Right renal pelvis (tissue), 4 donors: ENCODE measurements around the gene ZNF774. TPM values are rescaled to one million over a fixed set of nuclear protein-coding genes. Genes with fewer than 3 reads are reported as not detected.

Source experiments
- polyA plus RNA-seq, 4 donors: library from polyadenylated mRNA; unstranded; fragments of 120-200 nt; gene quantifications; one replicate each; pipeline ENCODE4 v1.2.1, GENCODE V29; 2013; ENCODE audit not compliant: insufficient read length in 4 of 4

Gene ZNF774
- polyA plus RNA-seq, 4 donors: 4.1 to 5.3 (median 4.2) TPM

Other genes starting within 250 kb of the ZNF774 start
- gene IDH2, start 249.8 kb upstream of the ZNF774 start, polyA plus RNA-seq: 100 to 1,000 TPM; 194 to 243 (median 217) TPM
- gene SEMA4B, start 151.0 kb upstream of the ZNF774 start, polyA plus RNA-seq: 10 to 100 TPM; 38.0 to 44.3 (median 38.6) TPM
- gene CIB1, start 118.3 kb upstream of the ZNF774 start, polyA plus RNA-seq: 10 to 100 TPM; 49.9 to 63.9 (median 56.0) TPM
- gene GDPGP1, start 118.1 kb upstream of the ZNF774 start, polyA plus RNA-seq: 1 to 10 TPM; 3.2 to 4.5 (median 4.1) TPM
- gene TTLL13, start 102.7 kb upstream of the ZNF774 start, polyA plus RNA-seq: under 1 TPM in 3 of 4 donors, not detected in 1; 0.10 to 0.19 (median 0.15) TPM
- gene NGRN, start 86.6 kb upstream of the ZNF774 start, polyA plus RNA-seq: 100 to 1,000 TPM; 116 to 129 (median 125) TPM
- gene IQGAP1, start 36.0 kb downstream of the ZNF774 start, polyA plus RNA-seq: 100 to 1,000 TPM; 135 to 184 (median 175) TPM
- gene CRTC3, start 177.6 kb downstream of the ZNF774 start, polyA plus RNA-seq: 10 to 100 TPM; 29.3 to 30.7 (median 29.9) TPM